ENCODE data around the gene YIF1B. TPM values are rescaled to one million over a fixed set of nuclear protein-coding genes. Genes with fewer than 3 reads are reported as not detected.
A peak's percentile ranks its signal among the peaks of the same experiment; 100 is the strongest.

The YIF1B gene
- total and polyA plus RNA-seq, 4 donors, result 41.7 to 88.1 (median 64.6) TPM

DNA sequence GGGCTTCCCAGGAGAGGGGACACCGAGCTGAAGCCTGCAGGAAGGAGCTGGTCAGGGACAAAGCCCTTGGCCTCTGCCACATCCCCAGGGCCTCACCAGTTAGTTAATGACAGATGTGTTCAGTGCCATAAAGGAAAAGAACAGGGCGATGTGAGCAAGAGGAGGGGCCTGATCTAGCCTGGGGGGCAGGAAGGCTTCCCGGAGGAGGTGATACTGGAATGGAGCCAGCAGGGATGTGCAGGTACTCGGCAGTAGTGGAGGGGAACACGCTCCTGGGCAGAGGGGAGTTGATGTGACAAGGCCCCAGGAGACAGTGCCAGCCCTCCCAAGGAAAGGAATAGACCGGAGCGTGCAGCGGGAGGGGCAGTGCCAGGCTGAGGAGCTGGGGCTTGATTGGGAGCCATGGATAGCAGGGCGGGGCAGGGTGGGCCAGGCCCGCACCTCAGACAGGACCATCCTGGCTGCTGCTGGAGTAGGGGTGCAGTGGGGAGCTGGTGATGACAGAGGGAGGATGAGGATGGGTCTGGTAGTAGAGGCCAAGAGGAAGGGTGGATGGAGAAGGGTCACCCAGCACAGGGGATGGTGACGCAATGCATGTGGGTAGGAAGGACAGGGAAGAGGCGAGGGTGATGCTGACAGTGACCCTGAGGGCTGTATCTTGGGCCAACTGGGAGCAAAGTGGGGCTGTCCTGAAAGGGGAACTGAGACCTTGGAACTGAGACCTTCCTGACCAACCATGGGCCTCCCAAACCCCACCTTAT lies 7.6 kb downstream of the YIF1B start:
- H3K36me3 ChIP-seq (ENCODE audit: control insufficient read depth, insufficient read depth, low read length), result peaks cover 65% of the 10 kb centered on the region
- 93% methylated on average over 12 of the region's 12 CpGs for WGBS (ENCODE audit: insufficient coverage)
- no peaks in the 10 kb centered on the region for H3K9me3 ChIP-seq (ENCODE audit: control insufficient read depth, insufficient read depth, low read length)

DNA sequence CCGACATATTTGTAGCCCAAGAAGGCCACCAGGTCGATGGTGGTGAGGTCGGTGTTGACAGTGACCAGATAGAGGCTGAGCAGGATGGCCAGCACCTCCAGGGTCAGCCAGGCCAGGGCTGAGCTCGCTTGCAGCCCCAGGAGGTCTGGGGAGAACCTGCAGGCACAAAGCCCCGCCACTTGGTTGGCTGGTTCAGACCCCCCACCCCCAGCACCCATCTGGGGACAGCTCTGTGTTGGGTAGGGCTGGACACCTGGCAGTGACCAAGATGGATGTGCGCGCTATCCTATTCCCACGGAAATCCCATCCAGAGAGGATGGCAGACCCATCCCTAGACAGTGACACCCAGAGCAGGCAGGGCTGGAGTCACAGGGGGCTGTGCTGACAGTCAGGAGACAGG lies 8.2 kb downstream of the YIF1B start:
- 100% methylated on average over 6 of the region's 8 CpGs for WGBS (ENCODE audit: insufficient coverage)
- Histone ChIP-seq H3K9me3 (ENCODE audit: control insufficient read depth, insufficient read depth, low read length) (no peaks in the 10 kb centered on the region), H3K27me3 (ENCODE audit: control insufficient read depth, insufficient read depth, low read length) (no peaks in the 10 kb centered on the region), H3K36me3 (ENCODE audit: control insufficient read depth, insufficient read depth, low read length) (peaks cover 65% of the 10 kb centered on the region), H3K4me1 (ENCODE audit: control insufficient read depth, insufficient read depth, low read length) (no peaks in the 10 kb centered on the region), H3K4me3 (ENCODE audit: low read depth, low read length) (no peak overlapping the region), H3K27ac (ENCODE audit: low read depth, low read length) (no peak overlapping the region)
- no peak for DNase-seq (ENCODE audit: low read depth in 4 of 6, low spot score in 6 of 6)

More for the DNA sequence above, 7.6 kb downstream of the YIF1B start:
- DNase-seq (ENCODE audit: low read depth in 4 of 6, low spot score in 6 of 6), result no peak
- H3K27me3 ChIP-seq (ENCODE audit: control insufficient read depth, insufficient read depth, low read length), result no peaks in the 10 kb centered on the region
- H3K4me1 ChIP-seq (ENCODE audit: control insufficient read depth, insufficient read depth, low read length), result no peaks in the 10 kb centered on the region
- no peak overlapping the region for H3K27ac ChIP-seq (ENCODE audit: low read depth, low read length)
- no peak overlapping the region for H3K4me3 ChIP-seq (ENCODE audit: low read depth, low read length)

DNA sequence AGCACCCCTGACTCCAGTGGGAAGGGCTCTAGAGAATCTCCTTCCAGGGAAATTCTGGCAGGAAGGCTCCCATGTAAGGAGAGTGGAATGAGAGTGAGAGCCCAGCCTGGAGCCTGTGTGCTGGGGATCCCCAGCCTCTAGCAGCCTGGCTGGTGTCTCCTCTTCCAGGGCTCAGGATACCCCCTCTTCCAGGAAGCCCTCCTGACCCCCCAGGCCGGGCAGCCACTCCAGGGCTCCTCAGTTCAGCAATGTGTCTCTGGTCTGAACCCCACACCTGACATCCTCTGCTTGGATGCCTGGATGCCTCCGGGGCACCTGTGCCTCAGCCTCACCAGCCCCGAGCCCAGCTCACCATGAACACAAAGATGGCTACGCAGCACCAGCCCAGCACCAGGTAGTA lies 8.7 kb downstream of the YIF1B start:
- no peak for DNase-seq (ENCODE audit: low read depth in 4 of 6, low spot score in 6 of 6)
- no peak overlapping the region for H3K27ac ChIP-seq (ENCODE audit: low read depth, low read length)

DNA sequence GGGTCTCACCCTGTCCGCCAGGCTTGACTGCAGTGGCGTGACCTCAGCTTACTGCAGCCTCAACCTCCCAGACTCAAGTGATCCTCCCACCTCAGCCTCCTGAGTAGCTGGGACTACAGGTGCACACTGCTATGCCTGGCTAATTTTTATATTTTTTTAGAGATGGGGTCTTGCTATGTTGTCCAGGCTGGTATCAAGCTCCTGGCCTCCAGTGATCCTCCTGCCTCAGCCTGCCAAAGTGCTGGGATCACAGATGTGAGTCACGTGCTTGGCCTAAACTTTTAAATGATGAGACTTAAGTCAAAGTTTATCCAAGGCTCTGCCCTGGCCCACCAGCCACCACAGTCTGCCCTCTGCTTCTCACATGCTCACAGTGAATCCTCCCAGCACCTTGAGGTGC lies 9.5 kb downstream of the YIF1B start:
- DNase-seq (ENCODE audit: low read depth in 4 of 6, low spot score in 6 of 6), result no peak
- Histone ChIP-seq H3K27ac (ENCODE audit: low read depth, low read length) (no peak overlapping the region), H3K27me3 (ENCODE audit: control insufficient read depth, insufficient read depth, low read length) (no peaks in the 10 kb centered on the region), H3K9me3 (ENCODE audit: control insufficient read depth, insufficient read depth, low read length) (no peaks in the 10 kb centered on the region), H3K4me1 (ENCODE audit: control insufficient read depth, insufficient read depth, low read length) (no peaks in the 10 kb centered on the region), H3K36me3 (ENCODE audit: control insufficient read depth, insufficient read depth, low read length) (peaks cover 65% of the 10 kb centered on the region), H3K4me3 (ENCODE audit: low read depth, low read length) (no peak overlapping the region)
- 75% methylated on average over 1 of the region's 3 CpGs for WGBS (ENCODE audit: insufficient coverage)

More for the DNA sequence above, 8.7 kb downstream of the YIF1B start:
- Histone ChIP-seq H3K36me3 (ENCODE audit: control insufficient read depth, insufficient read depth, low read length) (peaks cover 65% of the 10 kb centered on the region), H3K4me3 (ENCODE audit: low read depth, low read length) (no peak overlapping the region), H3K9me3 (ENCODE audit: control insufficient read depth, insufficient read depth, low read length) (no peaks in the 10 kb centered on the region), H3K4me1 (ENCODE audit: control insufficient read depth, insufficient read depth, low read length) (no peaks in the 10 kb centered on the region), H3K27me3 (ENCODE audit: control insufficient read depth, insufficient read depth, low read length) (no peaks in the 10 kb centered on the region)
- 100% methylated on average over 4 of the region's 4 CpGs for WGBS (ENCODE audit: insufficient coverage)

DNA sequence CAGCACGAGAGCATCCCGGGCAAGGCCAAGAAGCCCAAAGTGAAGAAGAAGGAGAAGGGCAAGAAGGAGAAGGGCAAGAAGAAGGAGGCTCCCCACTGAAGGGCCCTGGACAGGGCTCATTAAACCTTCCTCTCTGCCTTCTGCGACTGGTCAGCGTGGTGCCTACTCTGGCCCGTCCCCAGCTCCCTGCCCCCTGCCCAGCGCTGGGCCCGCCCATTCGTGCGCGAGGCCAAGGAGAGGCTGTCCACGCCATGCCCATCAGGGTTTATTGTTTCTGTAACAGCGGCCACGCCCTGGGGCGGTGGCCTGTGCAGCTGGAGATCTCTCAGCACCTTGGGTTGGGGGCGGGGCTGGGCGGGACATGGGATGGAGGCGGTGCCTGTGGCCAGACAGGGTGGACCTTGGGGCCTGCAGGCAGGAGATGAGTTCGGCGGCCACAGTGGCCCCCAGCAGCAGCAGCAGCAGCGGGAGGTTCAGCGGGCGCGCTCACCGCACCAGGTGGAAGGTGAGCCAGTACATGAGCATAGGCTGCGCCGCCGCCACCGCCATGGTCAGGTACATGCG lies 10.8 kb downstream of the YIF1B start:
- no peaks in the 10 kb centered on the region for H3K4me1 ChIP-seq (ENCODE audit: control insufficient read depth, insufficient read depth, low read length)
- H3K9me3 ChIP-seq (ENCODE audit: control insufficient read depth, insufficient read depth, low read length), result no peaks in the 10 kb centered on the region
- peak in 1 of 6 donors; percentile 51 for DNase-seq (ENCODE audit: low read depth in 4 of 6, low spot score in 6 of 6)
- H3K4me3 ChIP-seq (ENCODE audit: low read depth, low read length), result no peak overlapping the region
- WGBS (ENCODE audit: insufficient coverage), result 44% methylated on average over 29 of the region's 29 CpGs
- no peaks in the 10 kb centered on the region for H3K27me3 ChIP-seq (ENCODE audit: control insufficient read depth, insufficient read depth, low read length)
- no peak overlapping the region for H3K27ac ChIP-seq (ENCODE audit: low read depth, low read length)
- peaks cover 61% of the 10 kb centered on the region for H3K36me3 ChIP-seq (ENCODE audit: control insufficient read depth, insufficient read depth, low read length)

DNA sequence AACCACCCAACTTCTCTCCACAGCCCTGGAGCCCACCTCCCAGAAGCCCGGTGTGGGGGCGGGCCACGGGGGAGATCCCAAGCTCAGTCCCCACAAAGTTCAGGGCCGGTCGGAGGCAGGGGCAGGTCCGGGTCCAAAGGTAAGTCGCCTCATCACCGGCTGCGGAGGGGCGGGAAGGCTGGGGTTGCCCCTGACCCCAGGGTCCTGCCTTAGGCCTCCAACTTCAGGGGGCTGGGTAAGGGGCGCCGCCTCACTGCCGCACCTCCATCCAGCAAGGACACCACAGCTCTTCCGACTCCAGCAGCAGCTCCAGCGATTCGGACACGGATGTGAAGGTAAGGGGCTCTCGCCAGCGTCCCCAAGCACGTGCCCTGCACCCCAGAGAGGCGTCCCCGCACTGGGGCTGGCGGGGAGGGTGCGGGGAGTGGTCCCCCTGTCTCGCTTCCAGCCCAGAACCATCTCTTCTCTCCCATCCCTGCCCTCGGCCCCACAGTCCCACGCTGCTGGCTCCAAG lies 11.3 kb downstream of the YIF1B start:
- no peak for DNase-seq (ENCODE audit: low read depth in 4 of 6, low spot score in 6 of 6)
- Histone ChIP-seq H3K36me3 (ENCODE audit: control insufficient read depth, insufficient read depth, low read length) (peaks cover 59% of the 10 kb centered on the region), H3K27ac (ENCODE audit: low read depth, low read length) (no peak overlapping the region), H3K4me3 (ENCODE audit: low read depth, low read length) (no peak overlapping the region), H3K9me3 (ENCODE audit: control insufficient read depth, insufficient read depth, low read length) (no peaks in the 10 kb centered on the region), H3K4me1 (ENCODE audit: control insufficient read depth, insufficient read depth, low read length) (no peaks in the 10 kb centered on the region), H3K27me3 (ENCODE audit: control insufficient read depth, insufficient read depth, low read length) (no peaks in the 10 kb centered on the region)
- 52% methylated on average over 24 of the region's 27 CpGs for WGBS (ENCODE audit: insufficient coverage)

DNA sequence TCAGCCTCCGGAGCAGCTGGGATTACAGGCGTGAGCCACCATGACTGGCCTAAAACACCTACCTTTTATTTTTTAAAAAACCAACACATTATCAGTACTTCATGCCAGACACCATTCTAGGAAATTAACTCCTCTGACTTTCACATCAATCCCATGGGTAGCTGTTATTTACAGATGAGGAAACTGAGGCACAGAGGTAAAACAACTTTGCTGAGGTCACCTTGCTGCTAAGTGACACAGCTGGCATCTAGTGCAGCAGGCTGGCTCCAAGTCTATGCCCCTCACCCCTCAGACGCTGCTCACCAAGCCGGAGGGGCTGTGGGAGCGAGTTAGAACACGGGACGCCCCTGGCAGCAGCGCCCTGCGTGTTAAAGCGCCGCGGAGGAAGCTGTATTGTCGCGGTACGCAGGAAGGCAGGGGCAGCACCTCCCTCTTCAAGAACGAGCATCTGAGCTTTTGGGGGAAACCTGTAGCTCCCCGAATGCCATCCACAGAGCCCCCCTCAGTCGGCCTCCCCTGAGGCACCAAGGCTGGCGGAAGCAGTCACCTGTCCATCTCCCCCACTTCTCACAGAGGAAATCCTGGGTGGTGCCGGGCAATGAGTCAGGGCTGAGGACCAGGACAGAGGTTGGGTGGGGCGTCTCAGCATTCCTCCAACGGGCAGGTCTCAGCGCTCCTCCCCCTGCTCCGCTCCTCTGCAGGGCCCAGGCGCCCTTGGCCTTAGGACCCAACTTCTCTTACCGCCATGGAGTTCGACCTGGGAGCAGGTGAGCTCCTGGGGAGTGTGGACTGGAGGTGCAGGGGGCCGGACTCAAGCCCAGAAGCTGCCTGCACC lies 12.0 kb downstream of the YIF1B start, which contains the start of gene C19orf33:
C19orf33 (plus strand) TSS at position 735 of the 835 bp plus-strand sequence; CDS start at position 746, 11 bp downstream.
- H3K27ac ChIP-seq (ENCODE audit: low read depth, low read length), result no peak within 1 kb of the TSS
- 48% methylated on average over 22 of the region's 28 CpGs for WGBS (ENCODE audit: insufficient coverage)
- H3K4me1 ChIP-seq (ENCODE audit: control insufficient read depth, insufficient read depth, low read length), result no peaks in the 10 kb centered on the region
- H3K4me3 ChIP-seq (ENCODE audit: low read depth, low read length), result no peak within 1 kb of the TSS
- no peak for DNase-seq (ENCODE audit: low read depth in 4 of 6, low spot score in 6 of 6)
- peaks cover 52% of the 10 kb centered on the region for H3K36me3 ChIP-seq (ENCODE audit: control insufficient read depth, insufficient read depth, low read length)
- H3K27me3 ChIP-seq (ENCODE audit: control insufficient read depth, insufficient read depth, low read length), result no peaks in the 10 kb centered on the region
- H3K9me3 ChIP-seq (ENCODE audit: control insufficient read depth, insufficient read depth, low read length), result no peaks in the 10 kb centered on the region

DNA sequence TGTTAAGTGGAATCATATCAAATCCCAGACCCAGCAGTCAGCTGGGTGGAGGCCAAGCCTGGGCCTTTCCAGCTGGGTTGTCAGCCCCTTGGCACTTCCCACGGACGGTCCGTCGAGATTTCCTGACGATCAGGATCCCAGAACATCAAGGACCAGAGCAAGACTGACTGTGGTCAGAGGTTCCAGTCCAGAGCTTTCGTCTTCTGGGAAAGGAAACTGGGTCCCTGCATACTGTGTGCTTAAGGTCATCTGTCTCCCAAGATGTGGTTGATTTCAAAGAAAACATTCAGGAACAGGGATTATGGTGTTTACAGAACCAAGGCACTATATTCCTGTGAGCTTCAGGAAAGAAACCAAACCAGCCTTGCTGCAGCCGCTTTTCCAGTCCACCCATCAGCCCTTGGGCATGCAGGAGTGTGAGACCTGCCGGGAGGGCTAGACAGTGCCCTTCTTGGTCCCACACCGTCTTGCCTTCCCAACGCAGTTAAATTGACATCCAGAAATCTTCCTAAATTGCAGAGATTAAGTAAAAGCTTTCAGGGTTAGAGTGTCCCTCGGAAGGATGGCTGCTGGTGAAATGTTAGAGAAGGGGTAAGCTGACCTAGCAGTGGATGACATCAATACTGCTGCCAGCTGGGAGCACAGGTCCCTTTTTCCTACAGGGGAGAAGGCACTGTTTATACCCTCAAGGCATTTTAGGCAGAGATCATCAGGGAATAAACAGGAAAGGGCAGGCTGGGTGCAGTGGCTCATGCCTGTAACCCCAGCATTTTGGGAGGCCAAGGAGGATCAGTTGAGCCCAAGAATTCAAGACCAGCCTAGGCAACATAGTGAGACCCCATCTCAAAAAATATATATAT lies 16.7 kb downstream of the YIF1B start:
- Histone ChIP-seq H3K36me3 (ENCODE audit: control insufficient read depth, insufficient read depth, low read length) (peaks cover 10% of the 10 kb centered on the region), H3K4me3 (ENCODE audit: low read depth, low read length) (no peak overlapping the region), H3K27ac (ENCODE audit: low read depth, low read length) (no peak overlapping the region), H3K4me1 (ENCODE audit: control insufficient read depth, insufficient read depth, low read length) (peaks cover 6% of the 10 kb centered on the region), H3K27me3 (ENCODE audit: control insufficient read depth, insufficient read depth, low read length) (no peaks in the 10 kb centered on the region), H3K9me3 (ENCODE audit: control insufficient read depth, insufficient read depth, low read length) (no peaks in the 10 kb centered on the region)
- DNase-seq (ENCODE audit: low read depth in 4 of 6, low spot score in 6 of 6), result no peak
- 64% methylated on average over 10 of the region's 11 CpGs for WGBS (ENCODE audit: insufficient coverage)

DNA sequence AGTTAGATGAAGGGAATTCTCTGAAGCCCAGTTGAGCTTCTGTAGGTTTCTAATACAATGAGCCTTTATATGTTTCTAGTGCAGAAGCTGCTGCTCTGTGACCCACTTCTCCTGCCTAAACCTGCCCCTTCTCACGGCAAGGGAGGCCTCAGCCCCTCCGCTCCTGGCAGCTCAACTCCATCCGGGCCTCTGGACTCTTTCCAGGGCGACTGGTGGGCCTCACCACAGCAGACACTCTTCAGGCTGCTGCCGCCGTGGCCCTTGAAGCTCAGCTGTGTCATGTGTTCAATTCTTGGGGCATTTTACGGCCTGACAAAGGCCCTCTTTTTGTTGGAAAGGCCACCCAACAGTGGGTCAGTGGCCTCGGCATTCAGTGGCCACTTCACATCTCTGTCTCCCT lies 21.7 kb downstream of the YIF1B start:
- H3K4me1 ChIP-seq (ENCODE audit: control insufficient read depth, insufficient read depth, low read length), result peaks cover 17% of the 10 kb centered on the region
- H3K9me3 ChIP-seq (ENCODE audit: control insufficient read depth, insufficient read depth, low read length), result no peaks in the 10 kb centered on the region
- 36% methylated on average over 8 of the region's 8 CpGs for WGBS (ENCODE audit: insufficient coverage)
- DNase-seq (ENCODE audit: low read depth in 4 of 6, low spot score in 6 of 6), result no peak
- H3K4me3 ChIP-seq (ENCODE audit: low read depth, low read length), result no peak overlapping the region
- no peaks in the 10 kb centered on the region for H3K27me3 ChIP-seq (ENCODE audit: control insufficient read depth, insufficient read depth, low read length)
- H3K27ac ChIP-seq (ENCODE audit: low read depth, low read length), result no peak overlapping the region
- H3K36me3 ChIP-seq (ENCODE audit: control insufficient read depth, insufficient read depth, low read length), result peaks cover 41% of the 10 kb centered on the region
